ENCODE data around the gene HSPB6. TPM values are rescaled to one million over a fixed set of nuclear protein-coding genes. Genes with fewer than 3 reads are reported as not detected.

Gene HSPB6
- polyA plus RNA-seq, 1 of the 3 experiments (the other 2 are of a cell fraction) = 0.43 TPM

DNA sequence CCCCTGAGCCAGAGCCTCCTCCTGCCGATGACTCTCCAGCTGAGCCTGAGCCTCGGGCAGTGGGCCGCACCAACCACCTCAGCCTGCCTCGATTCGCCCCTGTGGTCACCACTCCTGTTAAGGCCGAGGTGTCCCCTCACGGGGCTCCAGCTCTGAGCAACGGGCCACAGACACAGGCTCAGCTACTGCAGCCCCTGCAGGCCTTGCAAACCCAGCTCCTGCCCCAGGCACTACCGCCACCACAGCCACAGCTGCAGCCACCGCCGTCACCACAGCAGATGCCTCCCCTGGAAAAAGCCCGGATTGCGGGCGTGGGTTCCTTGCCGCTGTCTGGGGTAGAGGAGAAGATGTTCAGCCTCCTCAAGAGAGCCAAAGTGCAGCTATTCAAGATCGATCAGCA, 35.5 kb downstream of the HSPB6 start:
- Histone ChIP-seq H3K36me3 (replicated peaks in 1 of 2; ENCODE audit: control insufficient read depth in 1 of 2, insufficient read depth in 2 of 2, low read length in 1 of 2) (peaks cover 19 to 58% of the 10 kb centered on the region in 2 experiments), H3K4me3 (ENCODE audit: low read depth in 2 of 2, low read length in 1 of 2) (no peak overlapping the region), H3K27ac (ENCODE audit: low read depth in 2 of 2, low read length in 1 of 2) (no peak overlapping the region), H3K9me2 (no peaks in the 10 kb centered on the region), H3K9ac (no peak overlapping the region), H3K4me1 (ENCODE audit: control insufficient read depth in 1 of 2, insufficient read depth in 2 of 2, low read depth in 1 of 2, low read length in 1 of 2) (peaks cover 0 to 13% of the 10 kb centered on the region in 2 experiments; a peak in 2 of 4 replicates), H4K20me1 (ENCODE audit: insufficient read depth) (peaks cover 28% of the 10 kb centered on the region), H3K4me2 (no peak overlapping the region), H3K9me3 (no peaks in the 10 kb centered on the region), H3F3A (replicated peaks; ENCODE audit: insufficient read depth) (peaks cover 6% of the 10 kb centered on the region), H3K27me3 (ENCODE audit: insufficient read depth) (no peaks in the 10 kb centered on the region), H2AFZ (ENCODE audit: low read depth) (no peak overlapping the region), H3K79me2 (ENCODE audit: insufficient read depth) (peaks cover 28% of the 10 kb centered on the region)
- 95% methylated on average over 15 of the region's 16 CpGs for WGBS (ENCODE audit: low lambda C conversion rate)
- no peak for TF ChIP-seq NFIC (IDR thresholded peaks at IDR 0.05; ENCODE audit: borderline replicate concordance)
- TF ChIP-seq CHD2 (IDR thresholded peaks at IDR 0.05; ENCODE audit: low read length, partially characterized antibody) = no peak
- no peak for TF ChIP-seq SIN3A (IDR thresholded peaks at IDR 0.05; ENCODE audit: borderline replicate concordance, low read depth, low read length)
- no peak for TF ChIP-seq EZH2phosphoT487 (IDR thresholded peaks at IDR 0.05; ENCODE audit: borderline replicate concordance, low read depth)
- no peak for TF ChIP-seq GABPA (IDR thresholded peaks at IDR 0.05; ENCODE audit: low read depth)
- TF ChIP-seq, protein P1, sequence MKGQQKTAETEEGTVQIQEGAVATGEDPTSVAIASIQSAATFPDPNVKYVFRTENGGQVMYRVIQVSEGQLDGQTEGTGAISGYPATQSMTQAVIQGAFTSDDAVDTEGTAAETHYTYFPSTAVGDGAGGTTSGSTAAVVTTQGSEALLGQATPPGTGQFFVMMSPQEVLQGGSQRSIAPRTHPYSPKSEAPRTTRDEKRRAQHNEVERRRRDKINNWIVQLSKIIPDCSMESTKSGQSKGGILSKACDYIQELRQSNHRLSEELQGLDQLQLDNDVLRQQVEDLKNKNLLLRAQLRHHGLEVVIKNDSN (IDR thresholded peaks at IDR 0.05; ENCODE audit: borderline replicate concordance, low read depth) = no peak
- TF ChIP-seq RCOR1 (IDR thresholded peaks at IDR 0.05; ENCODE audit: low read length) = no peak
- TF ChIP-seq MXI1 (IDR thresholded peaks at IDR 0.05; ENCODE audit: low read depth, low read length) = no peak
- TF ChIP-seq RFX5 (IDR thresholded peaks at IDR 0.05; ENCODE audit: low read length) = no peak
- TF ChIP-seq, protein P2, sequence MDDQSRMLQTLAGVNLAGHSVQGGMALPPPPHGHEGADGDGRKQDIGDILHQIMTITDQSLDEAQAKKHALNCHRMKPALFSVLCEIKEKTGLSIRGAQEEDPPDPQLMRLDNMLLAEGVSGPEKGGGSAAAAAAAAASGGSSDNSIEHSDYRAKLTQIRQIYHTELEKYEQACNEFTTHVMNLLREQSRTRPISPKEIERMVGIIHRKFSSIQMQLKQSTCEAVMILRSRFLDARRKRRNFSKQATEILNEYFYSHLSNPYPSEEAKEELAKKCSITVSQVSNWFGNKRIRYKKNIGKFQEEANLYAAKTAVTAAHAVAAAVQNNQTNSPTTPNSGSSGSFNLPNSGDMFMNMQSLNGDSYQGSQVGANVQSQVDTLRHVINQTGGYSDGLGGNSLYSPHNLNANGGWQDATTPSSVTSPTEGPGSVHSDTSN (IDR thresholded peaks at IDR 0.05) = no peak
- TF ChIP-seq, protein P3, sequence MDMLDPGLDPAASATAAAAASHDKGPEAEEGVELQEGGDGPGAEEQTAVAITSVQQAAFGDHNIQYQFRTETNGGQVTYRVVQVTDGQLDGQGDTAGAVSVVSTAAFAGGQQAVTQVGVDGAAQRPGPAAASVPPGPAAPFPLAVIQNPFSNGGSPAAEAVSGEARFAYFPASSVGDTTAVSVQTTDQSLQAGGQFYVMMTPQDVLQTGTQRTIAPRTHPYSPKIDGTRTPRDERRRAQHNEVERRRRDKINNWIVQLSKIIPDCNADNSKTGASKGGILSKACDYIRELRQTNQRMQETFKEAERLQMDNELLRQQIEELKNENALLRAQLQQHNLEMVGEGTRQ (IDR thresholded peaks at IDR 0.05; ENCODE audit: borderline replicate concordance, low read depth, low read length) = no peak
- no peak for TF ChIP-seq EP300 (IDR thresholded peaks at IDR 0.05; ENCODE audit: borderline replicate concordance in 1 of 2, low read depth in 1 of 2, low read length in 1 of 2)
- TF ChIP-seq GATA2 (CRISPR knock-in tag; IDR thresholded peaks at IDR 0.05) = no peak
- TF ChIP-seq MEF2A (IDR thresholded peaks at IDR 0.05; ENCODE audit: borderline replicate concordance, low read depth) = no peak
- TF ChIP-seq TCF12 (IDR thresholded peaks at IDR 0.05) = no peak
- TF ChIP-seq SMC3 (IDR thresholded peaks at IDR 0.05; ENCODE audit: low read depth, low read length) = no peak
- TF ChIP-seq, protein P4, sequence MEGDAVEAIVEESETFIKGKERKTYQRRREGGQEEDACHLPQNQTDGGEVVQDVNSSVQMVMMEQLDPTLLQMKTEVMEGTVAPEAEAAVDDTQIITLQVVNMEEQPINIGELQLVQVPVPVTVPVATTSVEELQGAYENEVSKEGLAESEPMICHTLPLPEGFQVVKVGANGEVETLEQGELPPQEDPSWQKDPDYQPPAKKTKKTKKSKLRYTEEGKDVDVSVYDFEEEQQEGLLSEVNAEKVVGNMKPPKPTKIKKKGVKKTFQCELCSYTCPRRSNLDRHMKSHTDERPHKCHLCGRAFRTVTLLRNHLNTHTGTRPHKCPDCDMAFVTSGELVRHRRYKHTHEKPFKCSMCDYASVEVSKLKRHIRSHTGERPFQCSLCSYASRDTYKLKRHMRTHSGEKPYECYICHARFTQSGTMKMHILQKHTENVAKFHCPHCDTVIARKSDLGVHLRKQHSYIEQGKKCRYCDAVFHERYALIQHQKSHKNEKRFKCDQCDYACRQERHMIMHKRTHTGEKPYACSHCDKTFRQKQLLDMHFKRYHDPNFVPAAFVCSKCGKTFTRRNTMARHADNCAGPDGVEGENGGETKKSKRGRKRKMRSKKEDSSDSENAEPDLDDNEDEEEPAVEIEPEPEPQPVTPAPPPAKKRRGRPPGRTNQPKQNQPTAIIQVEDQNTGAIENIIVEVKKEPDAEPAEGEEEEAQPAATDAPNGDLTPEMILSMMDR (IDR thresholded peaks at IDR 0.05) = no peak
- TF ChIP-seq YY1 (IDR thresholded peaks at IDR 0.05; ENCODE audit: low read depth) = no peak
- POLR2A ChIA-PET = interaction anchor here (1.6 kb wide), 1 partner anchor 16 kb away, joined by 5 read pairs; no protein-coding TSS in a partner anchor
- no peak for DNase-seq
- CTCF ChIA-PET = interaction anchor here (2.4 kb wide), 1 partner anchor 19 kb away, joined by 7 read pairs; no protein-coding TSS in a partner anchor

All from SK-N-SH (cell line).